ENCODE data around the gene KIF20B.

KIF20B gene

DNA sequence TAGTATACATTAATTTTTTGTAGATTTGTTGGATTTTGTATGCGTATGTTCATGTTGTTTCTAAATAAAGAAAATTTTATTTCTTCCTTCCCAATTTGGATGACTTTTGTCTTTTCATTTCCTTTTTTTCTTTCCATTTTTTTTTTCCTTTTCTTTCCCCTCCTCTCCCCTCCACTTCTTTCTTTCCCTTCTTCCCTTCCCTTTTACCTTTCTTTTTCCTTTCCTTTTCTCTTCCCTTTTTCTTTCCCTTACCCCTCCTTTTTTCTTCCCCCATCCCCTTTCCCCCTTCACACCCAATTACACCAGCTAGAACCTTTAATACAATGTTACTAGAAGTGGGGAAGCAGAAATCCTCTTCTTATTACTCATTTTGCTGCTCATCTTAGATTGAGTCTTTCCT is 6.0 kb downstream of the KIF20B start:
- Histone ChIP-seq H3K9me3 (ENCODE audit: control insufficient read depth, low read length) (no peaks in the 10 kb centered on the region), H3K36me3 (ENCODE audit: control insufficient read depth, insufficient read depth, low read length) (peaks cover 4% of the 10 kb centered on the region), H3K4me3 (ENCODE audit: insufficient read depth, low read depth, low read length) (no peak overlapping the region), H3K27ac (ENCODE audit: insufficient read depth, low read depth, low read length, poor library complexity, severe bottlenecking) (no peak overlapping the region), H3K27me3 (ENCODE audit: control insufficient read depth, insufficient read depth, low read length, poor library complexity, severe bottlenecking) (no peaks in the 10 kb centered on the region), H3K4me1 (ENCODE audit: control insufficient read depth, insufficient read depth, low read length) (peaks cover 4% of the 10 kb centered on the region)
- WGBS, 2 experiments = no CpG with 5 or more reads among the region's 1 CpG

DNA sequence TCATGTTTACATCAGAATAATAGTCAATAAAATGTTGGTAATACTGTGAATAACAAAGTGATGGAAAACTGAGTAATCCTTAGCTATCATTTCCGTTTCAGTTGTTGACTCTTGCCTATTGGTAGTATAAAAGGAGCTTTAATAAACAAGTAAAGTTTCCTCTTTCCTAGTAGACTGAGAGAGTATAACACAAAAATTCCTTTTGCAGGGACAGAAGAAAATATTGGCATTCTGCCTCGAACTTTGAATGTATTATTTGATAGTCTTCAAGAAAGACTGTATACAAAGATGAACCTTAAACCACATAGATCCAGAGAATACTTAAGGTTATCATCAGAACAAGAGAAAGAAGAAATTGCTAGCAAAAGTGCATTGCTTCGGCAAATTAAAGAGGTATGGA is 9.4 kb downstream of the KIF20B start:
- H3K27me3 ChIP-seq (ENCODE audit: control insufficient read depth, insufficient read depth, low read length, poor library complexity, severe bottlenecking) = no peaks in the 10 kb centered on the region
- peaks cover 9% of the 10 kb centered on the region for H3K36me3 ChIP-seq (ENCODE audit: control insufficient read depth, insufficient read depth, low read length)
- H3K27ac ChIP-seq (ENCODE audit: insufficient read depth, low read depth, low read length, poor library complexity, severe bottlenecking) = no peak overlapping the region
- 90 to 100% methylated on average over 2 of the region's 3 CpGs for WGBS, 2 experiments
- H3K9me3 ChIP-seq (ENCODE audit: control insufficient read depth, low read length) = no peaks in the 10 kb centered on the region
- no peak overlapping the region for H3K4me3 ChIP-seq (ENCODE audit: insufficient read depth, low read depth, low read length)
- no peaks in the 10 kb centered on the region for H3K4me1 ChIP-seq (ENCODE audit: control insufficient read depth, insufficient read depth, low read length)

DNA sequence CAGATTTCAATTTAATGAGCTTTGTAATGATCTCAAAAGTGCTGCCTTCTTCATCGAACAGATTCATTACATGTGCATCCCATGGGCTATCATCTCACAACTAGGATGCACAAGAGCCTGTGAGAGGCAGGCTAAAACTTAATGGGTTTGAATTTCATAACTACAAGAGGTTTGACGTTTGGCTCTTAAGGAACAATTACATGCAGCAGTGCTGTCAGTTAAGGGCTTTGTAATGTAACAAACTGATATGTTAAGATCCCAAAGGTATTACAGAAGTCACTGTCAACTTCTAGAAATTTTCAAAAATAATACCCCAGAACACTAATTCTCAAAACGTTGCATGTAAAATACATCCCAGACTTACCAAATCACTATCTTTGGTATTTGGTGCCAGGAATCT is 33.2 kb downstream of the KIF20B start:
- H3K4me3 ChIP-seq (ENCODE audit: insufficient read depth, low read depth, low read length) = no peak overlapping the region
- no peaks in the 10 kb centered on the region for H3K9me3 ChIP-seq (ENCODE audit: control insufficient read depth, low read length)
- H3K4me1 ChIP-seq (ENCODE audit: control insufficient read depth, insufficient read depth, low read length) = no peaks in the 10 kb centered on the region
- H3K27ac ChIP-seq (ENCODE audit: insufficient read depth, low read depth, low read length, poor library complexity, severe bottlenecking) = no peak overlapping the region
- H3K27me3 ChIP-seq (ENCODE audit: control insufficient read depth, insufficient read depth, low read length, poor library complexity, severe bottlenecking) = no peaks in the 10 kb centered on the region
- peaks cover 20% of the 10 kb centered on the region for H3K36me3 ChIP-seq (ENCODE audit: control insufficient read depth, insufficient read depth, low read length)
- WGBS, 2 experiments = 93 to 98% methylated on average over 3 of the region's 3 CpGs

DNA sequence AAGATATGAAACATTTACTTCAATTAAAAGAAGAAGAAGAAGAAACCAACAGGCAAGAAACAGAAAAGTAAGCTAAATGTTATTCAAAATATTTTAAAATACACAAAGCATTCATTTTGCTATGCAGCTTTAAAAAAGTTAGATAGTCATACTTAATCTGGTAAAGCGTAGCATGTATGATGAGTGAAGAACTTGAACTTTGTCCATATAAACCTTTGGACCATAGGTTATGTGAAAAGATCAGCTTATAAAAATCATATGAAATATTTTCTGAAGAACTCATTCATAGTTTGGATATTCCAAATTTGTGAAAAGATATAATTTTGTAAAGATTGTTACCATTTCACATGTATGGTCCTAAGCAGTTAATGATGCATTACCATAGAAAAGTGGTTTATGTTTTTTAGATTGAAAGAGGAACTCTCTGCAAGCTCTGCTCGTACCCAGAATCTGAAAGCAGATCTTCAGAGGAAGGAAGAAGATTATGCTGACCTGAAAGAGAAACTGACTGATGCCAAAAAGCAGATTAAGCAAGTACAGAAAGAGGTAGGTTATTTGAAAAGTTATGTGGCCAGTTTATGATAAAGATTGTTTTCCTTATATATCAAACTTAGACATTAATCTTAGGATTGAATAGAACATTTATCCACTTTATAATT is 37.3 kb downstream of the KIF20B start:
- Histone ChIP-seq H3K27ac (ENCODE audit: insufficient read depth, low read depth, low read length, poor library complexity, severe bottlenecking) (no peak overlapping the region), H3K27me3 (ENCODE audit: control insufficient read depth, insufficient read depth, low read length, poor library complexity, severe bottlenecking) (no peaks in the 10 kb centered on the region), H3K4me1 (ENCODE audit: control insufficient read depth, insufficient read depth, low read length) (no peaks in the 10 kb centered on the region), H3K9me3 (ENCODE audit: control insufficient read depth, low read length) (no peaks in the 10 kb centered on the region), H3K36me3 (ENCODE audit: control insufficient read depth, insufficient read depth, low read length) (peaks cover 17% of the 10 kb centered on the region), H3K4me3 (ENCODE audit: insufficient read depth, low read depth, low read length) (no peak overlapping the region)
- 69 to 82% methylated on average over 1 to 2 of the region's 2 CpGs for WGBS, 2 experiments

DNA sequence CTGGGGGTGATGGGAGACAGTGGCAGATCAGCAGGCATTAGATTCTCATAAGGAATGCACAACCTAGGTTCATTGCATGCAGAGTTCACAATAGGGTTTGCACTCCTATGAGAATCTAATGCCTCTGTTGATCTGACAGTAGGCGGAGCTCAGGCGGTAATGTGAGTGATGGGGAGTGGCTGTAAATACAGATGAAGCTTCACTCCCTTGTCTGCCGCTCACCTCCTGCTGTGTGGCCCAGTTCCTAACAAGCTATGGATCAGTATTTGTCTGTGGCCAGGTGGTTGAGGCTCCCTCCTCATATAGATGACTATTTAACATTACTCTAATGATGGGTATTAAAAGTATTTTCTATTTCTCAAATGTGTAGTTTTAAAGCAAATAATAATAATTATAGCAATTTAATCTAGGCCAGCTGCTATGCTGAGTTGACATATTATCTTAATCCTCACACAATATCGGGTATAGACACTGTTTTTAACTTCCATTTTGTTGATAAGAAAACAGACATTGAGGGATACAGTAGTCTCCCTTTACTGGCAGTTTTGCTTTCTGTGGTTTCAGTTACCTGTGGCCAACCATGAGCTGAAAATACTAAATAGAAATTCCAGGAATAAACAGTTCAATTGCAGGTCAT is 39.9 kb downstream of the KIF20B start:
- no peak overlapping the region for H3K27ac ChIP-seq (ENCODE audit: insufficient read depth, low read depth, low read length, poor library complexity, severe bottlenecking)
- H3K36me3 ChIP-seq (ENCODE audit: control insufficient read depth, insufficient read depth, low read length) = peaks cover 24% of the 10 kb centered on the region
- 85 to 91% methylated on average over 4 of the region's 4 CpGs for WGBS, 2 experiments
- H3K4me1 ChIP-seq (ENCODE audit: control insufficient read depth, insufficient read depth, low read length) = no peaks in the 10 kb centered on the region
- no peak overlapping the region for H3K4me3 ChIP-seq (ENCODE audit: insufficient read depth, low read depth, low read length)
- no peaks in the 10 kb centered on the region for H3K27me3 ChIP-seq (ENCODE audit: control insufficient read depth, insufficient read depth, low read length, poor library complexity, severe bottlenecking)
- H3K9me3 ChIP-seq (ENCODE audit: control insufficient read depth, low read length) = no peaks in the 10 kb centered on the region

DNA sequence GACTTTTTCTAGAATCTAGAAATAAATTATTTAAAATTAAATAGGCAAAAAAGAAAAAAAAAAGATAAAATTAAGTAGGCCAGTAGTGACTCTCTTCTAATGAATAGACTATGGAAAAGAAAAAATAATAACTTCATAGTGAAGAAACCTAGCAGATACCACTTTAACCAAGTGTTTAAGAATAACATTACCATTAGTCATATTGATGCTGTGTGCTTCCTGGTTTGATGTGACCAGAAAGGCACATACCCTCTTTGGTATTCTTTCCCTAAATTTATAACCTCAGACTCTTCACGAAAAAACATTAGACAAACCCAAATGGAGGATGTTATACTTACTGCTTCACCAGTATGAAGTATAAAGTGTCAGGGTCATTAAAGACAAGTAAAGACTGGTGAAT is 42.6 kb downstream of the KIF20B start:
- H3K4me3 ChIP-seq (ENCODE audit: insufficient read depth, low read depth, low read length) = no peak overlapping the region
- WGBS, 2 experiments = 100% methylated on average over 1 of the region's 1 CpG; no CpG with 5 or more reads in 1 of the 2 experiments
- H3K9me3 ChIP-seq (ENCODE audit: control insufficient read depth, low read length) = no peaks in the 10 kb centered on the region
- no peaks in the 10 kb centered on the region for H3K27me3 ChIP-seq (ENCODE audit: control insufficient read depth, insufficient read depth, low read length, poor library complexity, severe bottlenecking)
- no peaks in the 10 kb centered on the region for H3K4me1 ChIP-seq (ENCODE audit: control insufficient read depth, insufficient read depth, low read length)
- H3K27ac ChIP-seq (ENCODE audit: insufficient read depth, low read depth, low read length, poor library complexity, severe bottlenecking) = no peak overlapping the region
- peaks cover 17% of the 10 kb centered on the region for H3K36me3 ChIP-seq (ENCODE audit: control insufficient read depth, insufficient read depth, low read length)

DNA sequence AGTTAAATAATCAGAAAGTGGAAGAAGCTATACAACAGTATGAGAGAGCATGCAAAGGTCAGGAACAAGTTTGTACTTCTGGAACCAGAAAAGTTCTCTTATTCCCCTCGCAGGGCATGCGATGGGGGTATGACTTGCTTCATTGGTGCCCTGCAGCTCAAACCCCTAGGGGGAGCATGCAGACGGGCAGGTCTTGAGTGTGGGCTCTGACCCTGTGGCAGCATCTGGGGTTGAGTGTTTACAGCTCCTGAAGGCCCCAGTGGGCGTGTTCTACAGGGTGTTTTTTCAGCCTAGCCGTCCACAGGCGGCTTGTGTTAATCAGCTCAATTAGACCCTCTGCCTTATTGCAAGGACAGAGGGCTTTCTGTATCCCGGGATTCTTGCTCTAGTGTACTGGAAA is 44.5 kb downstream of the KIF20B start:
- 89 to 90% methylated on average over 7 of the region's 7 CpGs for WGBS, 2 experiments
- Histone ChIP-seq H3K27me3 (ENCODE audit: control insufficient read depth, insufficient read depth, low read length, poor library complexity, severe bottlenecking) (no peaks in the 10 kb centered on the region), H3K36me3 (ENCODE audit: control insufficient read depth, insufficient read depth, low read length) (peaks cover 11% of the 10 kb centered on the region), H3K27ac (ENCODE audit: insufficient read depth, low read depth, low read length, poor library complexity, severe bottlenecking) (no peak overlapping the region), H3K4me1 (ENCODE audit: control insufficient read depth, insufficient read depth, low read length) (no peaks in the 10 kb centered on the region), H3K4me3 (ENCODE audit: insufficient read depth, low read depth, low read length) (no peak overlapping the region), H3K9me3 (ENCODE audit: control insufficient read depth, low read length) (no peaks in the 10 kb centered on the region)

DNA sequence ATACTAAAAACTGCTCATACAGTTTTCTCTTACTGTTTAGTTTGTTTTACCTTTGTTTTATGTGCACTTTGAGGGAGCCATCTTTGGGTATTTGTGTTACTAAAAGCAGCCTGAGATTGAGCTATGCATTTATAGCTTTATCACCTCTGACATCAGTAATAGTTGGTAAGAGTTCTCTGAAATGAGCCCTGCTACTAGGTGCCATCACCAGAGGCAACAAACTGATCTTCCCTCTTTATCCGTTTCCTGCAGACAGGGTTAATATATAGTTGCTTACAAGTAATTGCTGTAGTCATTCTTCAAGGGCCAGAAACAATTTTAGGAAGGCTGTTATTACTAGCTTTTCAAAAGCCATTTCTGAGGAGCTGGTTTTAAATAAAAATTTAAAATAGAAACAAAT is 49.1 kb downstream of the KIF20B start:
- Histone ChIP-seq H3K36me3 (ENCODE audit: control insufficient read depth, insufficient read depth, low read length) (peaks cover 11% of the 10 kb centered on the region), H3K9me3 (ENCODE audit: control insufficient read depth, low read length) (no peaks in the 10 kb centered on the region), H3K4me3 (ENCODE audit: insufficient read depth, low read depth, low read length) (no peak overlapping the region), H3K27ac (ENCODE audit: insufficient read depth, low read depth, low read length, poor library complexity, severe bottlenecking) (no peak overlapping the region), H3K4me1 (ENCODE audit: control insufficient read depth, insufficient read depth, low read length) (no peaks in the 10 kb centered on the region), H3K27me3 (ENCODE audit: control insufficient read depth, insufficient read depth, low read length, poor library complexity, severe bottlenecking) (no peaks in the 10 kb centered on the region)
- 93% methylated on average over 1 of the region's 1 CpG; no CpG with 5 or more reads in 1 of the 2 experiments for WGBS, 2 experiments

DNA sequence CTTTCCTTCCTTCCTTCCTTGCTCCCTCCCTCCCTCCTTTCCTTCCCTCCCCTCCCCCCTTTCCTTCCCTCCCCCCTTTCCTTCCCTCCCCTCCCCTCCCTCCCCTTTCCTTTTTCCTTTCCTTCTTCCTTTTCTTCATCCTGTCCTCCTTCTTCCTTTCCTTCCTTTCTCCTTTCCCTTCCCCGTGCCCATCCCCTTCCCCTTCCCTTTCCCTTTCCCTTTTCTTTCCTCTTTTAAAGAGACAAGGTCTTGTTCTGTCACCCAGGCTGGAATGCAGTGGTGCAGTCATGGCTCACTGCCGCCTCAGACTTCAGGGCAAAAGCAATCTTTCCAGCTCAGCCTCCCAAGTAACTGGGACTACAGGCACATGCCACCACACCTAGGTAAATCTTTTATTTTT is 54.0 kb downstream of the KIF20B start:
- Histone ChIP-seq H3K9me3 (ENCODE audit: control insufficient read depth, low read length) (no peaks in the 10 kb centered on the region), H3K27me3 (ENCODE audit: control insufficient read depth, insufficient read depth, low read length, poor library complexity, severe bottlenecking) (no peaks in the 10 kb centered on the region), H3K4me1 (ENCODE audit: control insufficient read depth, insufficient read depth, low read length) (no peaks in the 10 kb centered on the region), H3K4me3 (ENCODE audit: insufficient read depth, low read depth, low read length) (no peak overlapping the region), H3K27ac (ENCODE audit: insufficient read depth, low read depth, low read length, poor library complexity, severe bottlenecking) (no peak overlapping the region), H3K36me3 (ENCODE audit: control insufficient read depth, insufficient read depth, low read length) (peaks cover 7% of the 10 kb centered on the region)
- 89 to 91% methylated on average over 2 of the region's 2 CpGs for WGBS, 2 experiments

DNA sequence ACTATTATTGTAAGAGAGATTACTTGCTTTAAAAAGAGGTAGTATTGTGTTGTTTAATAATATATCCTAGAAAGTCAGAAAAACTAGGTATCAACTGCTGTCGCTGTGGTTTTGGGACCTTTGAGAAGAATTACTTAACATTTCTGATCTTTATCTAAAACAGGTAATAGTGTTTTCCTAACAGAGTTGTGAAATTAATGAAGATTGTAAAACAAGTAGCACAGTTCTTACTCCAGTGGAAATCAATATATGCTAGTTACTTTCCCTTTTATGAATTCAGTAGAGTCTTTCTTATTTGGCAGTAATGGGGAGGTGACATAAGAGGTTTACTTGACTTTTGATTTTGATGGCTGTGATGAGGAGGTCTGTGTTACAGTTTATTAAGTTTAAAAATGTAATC is 58.1 kb downstream of the KIF20B start:
- Histone ChIP-seq H3K27ac (ENCODE audit: insufficient read depth, low read depth, low read length, poor library complexity, severe bottlenecking) (no peak overlapping the region), H3K27me3 (ENCODE audit: control insufficient read depth, insufficient read depth, low read length, poor library complexity, severe bottlenecking) (no peaks in the 10 kb centered on the region), H3K36me3 (ENCODE audit: control insufficient read depth, insufficient read depth, low read length) (peaks cover 28% of the 10 kb centered on the region), H3K4me1 (ENCODE audit: control insufficient read depth, insufficient read depth, low read length) (no peaks in the 10 kb centered on the region), H3K4me3 (ENCODE audit: insufficient read depth, low read depth, low read length) (no peak overlapping the region), H3K9me3 (ENCODE audit: control insufficient read depth, low read length) (no peaks in the 10 kb centered on the region)
- 86% methylated on average over 1 of the region's 1 CpG; no CpG with 5 or more reads in 1 of the 2 experiments for WGBS, 2 experiments

All from ectodermal cell (in vitro differentiated cells).